AG09309 (cell line): Measurements from ENCODE around the gene HM13.

Experiments used
- DNase-seq: peaks from one replicate; pipeline ENCODE4 v3.0.0-alpha.2; 2010; ENCODE audit warnings: low read depth
- H3K4me3 ChIP-seq: 2 replicates; pipeline ENCODE4 v1.5.1; 2011; ENCODE audit warnings: mild to moderate bottlenecking, low read depth, low read length, moderate library complexity; ENCODE audit not compliant: control insufficient read depth
- CTCF ChIP-seq: IDR thresholded peaks from 2 replicates; pipeline ENCODE4 v1.5.1; 2011; ENCODE audit warnings: mild to moderate bottlenecking, low read depth, low read length, inconsistent platforms; ENCODE audit not compliant: insufficient read depth, control insufficient read depth; ENCODE audit errors: missing control alignments

HM13 gene

DNA sequence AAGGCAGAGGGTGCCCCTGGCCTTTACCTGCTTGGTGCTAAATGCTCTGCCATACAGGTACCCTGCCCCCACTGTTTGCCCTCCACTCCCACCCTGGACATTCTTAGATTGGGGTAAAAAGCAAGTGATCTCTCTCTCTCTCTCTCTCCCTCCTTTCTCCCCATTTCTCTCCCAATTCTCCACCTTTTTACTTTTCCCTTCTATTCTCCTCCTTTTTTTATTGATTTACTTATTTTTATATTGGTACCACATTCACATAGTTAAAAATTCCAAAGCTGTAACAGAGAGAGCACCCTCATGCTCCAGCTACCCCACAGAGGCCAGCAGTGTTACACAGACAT is 53.1 kb downstream of the HM13 start:
- DNase-seq: no peak
- no peak overlapping the region for H3K4me3 ChIP-seq
- no peak for TF ChIP-seq CTCF

DNA sequence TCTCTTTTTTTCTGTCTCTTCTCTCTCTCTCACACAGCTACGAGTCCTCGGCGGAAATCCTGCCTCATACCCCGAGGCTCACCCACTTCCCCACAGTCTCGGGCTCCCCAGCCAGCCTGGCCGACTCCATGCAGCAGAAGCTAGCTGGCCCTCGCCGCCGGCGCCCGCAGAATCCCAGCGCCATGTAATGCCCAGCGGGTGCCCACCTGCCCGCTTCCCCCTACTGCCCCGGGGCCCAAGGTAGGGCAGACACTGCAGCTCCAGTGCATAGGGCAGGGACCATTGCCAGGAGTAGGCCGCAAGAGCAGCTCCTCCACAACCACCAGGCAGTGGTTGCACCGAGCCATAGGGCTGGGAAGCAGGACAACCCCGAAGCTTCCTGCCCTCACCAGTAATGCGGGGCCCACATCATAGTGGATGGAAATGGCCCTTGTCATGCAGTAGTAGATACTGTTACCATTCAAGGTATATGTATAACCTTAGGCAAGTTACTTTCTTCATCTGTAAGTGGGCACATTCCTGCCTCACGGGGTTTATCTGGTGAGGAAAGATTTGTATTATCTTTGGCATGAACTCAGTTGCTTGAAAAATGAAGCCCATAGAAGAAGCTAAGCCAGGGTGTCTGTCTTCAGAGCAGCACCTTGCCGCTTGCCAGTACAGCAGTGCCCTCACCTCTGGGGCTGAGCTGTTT is 53.9 kb downstream of the HM13 start:
- peak; percentile 23 for TF ChIP-seq CTCF
- H3K4me3 ChIP-seq: no peak overlapping the region
- DNase-seq: no peak

- no peak for TF ChIP-seq CTCF
- DNase-seq: no peak
- H3K4me3 ChIP-seq: no peak overlapping the region
These were observed 54.5 kb downstream of the HM13 start for GRCh38 chr20:31568773-31569162.

DNA sequence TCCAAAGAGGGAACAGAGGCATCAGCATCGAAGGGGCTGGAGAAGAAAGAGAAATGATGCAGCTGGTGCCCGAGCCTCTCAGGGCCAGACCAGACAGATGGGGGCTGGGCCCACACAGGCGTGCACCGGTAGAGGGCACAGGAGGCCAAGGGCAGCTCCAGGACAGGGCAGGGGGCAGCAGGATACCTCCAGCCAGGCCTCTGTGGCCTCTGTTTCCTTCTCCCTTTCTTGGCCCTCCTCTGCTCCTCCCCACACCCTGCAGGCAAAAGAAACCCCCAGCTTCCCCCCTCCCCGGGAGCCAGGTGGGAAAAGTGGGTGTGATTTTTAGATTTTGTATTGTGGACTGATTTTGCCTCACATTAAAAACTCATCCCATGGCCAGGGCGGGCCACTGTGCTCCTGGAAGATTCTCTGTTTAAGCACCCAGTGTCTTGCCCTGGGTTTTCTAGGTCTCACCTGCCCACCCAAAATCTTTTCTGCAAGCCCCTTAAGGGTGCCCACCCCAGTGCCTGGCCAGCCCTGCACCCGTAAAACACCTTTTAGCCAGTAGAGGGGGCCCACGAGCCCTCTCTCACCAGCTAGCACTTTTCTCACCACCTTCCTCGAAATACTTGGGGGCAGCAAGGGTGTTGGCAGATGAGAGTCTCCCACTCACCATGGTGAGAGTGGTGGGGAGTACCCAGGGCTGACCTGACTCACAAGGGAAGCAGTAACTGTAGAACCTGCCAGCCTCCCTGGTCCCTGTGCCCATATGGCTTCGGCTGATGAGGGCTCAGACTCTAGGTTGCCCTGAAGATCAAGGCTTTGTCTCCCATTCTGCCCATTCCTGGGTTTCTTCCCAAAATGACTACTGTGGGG is 55.1 kb downstream of the HM13 start:
- TF ChIP-seq CTCF: peak; percentile 90
- no peak for DNase-seq
- no peak overlapping the region for H3K4me3 ChIP-seq

- H3K4me3 ChIP-seq: no peak overlapping the region
- DNase-seq: no peak
- peak; percentile 21 for TF ChIP-seq CTCF
These were observed 55.8 kb downstream of the HM13 start for GRCh38 chr20:31570021-31570463.

DNA sequence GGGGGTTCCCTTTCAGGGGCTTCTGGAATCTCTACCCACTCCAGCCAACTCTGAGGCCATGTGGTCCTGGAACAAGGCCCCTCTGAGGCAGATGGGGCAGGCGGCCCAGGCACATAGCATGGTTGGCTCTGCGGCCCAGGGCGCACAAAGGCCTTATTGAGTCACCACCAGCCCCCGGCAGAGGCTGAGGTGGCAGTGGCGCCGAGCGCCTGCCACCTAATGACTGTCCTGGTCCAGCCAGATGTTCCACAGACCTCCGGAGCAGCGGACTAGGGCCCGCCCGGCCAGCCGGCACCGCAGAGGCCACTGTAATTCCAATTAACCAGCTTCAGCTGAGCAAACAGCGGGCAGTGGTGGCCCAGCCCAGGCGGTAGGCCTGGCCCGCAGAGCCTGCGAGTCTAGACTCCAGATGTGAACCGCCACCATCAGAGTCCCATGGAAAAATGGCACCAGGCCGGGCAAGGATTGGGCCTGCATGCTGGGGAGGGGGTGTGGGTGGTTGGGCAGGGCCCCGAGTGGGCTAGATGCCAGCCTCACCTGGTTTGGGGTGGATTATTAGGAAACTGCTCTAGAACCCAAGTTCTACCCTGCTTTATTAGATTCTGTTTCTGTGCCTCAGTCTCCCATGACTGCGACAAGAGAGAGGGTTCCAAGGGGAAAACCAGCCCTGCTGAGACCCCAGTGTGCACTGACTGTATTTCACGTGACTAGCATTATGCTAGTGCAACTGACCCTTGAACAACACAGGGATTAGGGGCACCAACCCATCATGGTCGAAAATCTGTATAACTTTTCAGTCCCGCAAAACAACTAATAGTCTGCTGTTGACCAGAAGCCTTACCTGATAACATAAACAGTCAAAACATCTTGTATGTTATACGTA is 56.7 kb downstream of the HM13 start:
- TF ChIP-seq CTCF: no peak
- H3K4me3 ChIP-seq: no peak overlapping the region
- DNase-seq: no peak
